SU-DHL-6 (cell line): Measurements from ENCODE around the gene GTF2IRD1.
"Not testable (repeated sequence)": the region's sequence is repeated elsewhere in the genome, so short reads cannot be mapped to it uniquely, and the experiment has no call there.

Experiments
- H2AFZ ChIP-seq: fragments of 200-600 bp; sonication (generic); 2 replicates; pipeline ENCODE4 v1.6.1; 2014; ENCODE audit warnings: low read depth, mild to moderate bottlenecking, moderate library complexity, mixed read lengths, antibody characterized with exemption, low read length; ENCODE audit not compliant: severe bottlenecking
- H3F3A ChIP-seq: fragments of 200-600 bp; shearing (Covaris generic); 2 replicates; pipeline ENCODE4 v1.6.0; 2016; ENCODE audit warnings: antibody characterized with exemption, mild to moderate bottlenecking; ENCODE audit not compliant: insufficient read depth
- H3K27ac ChIP-seq: fragments of 200-600 bp; sonication (generic); 2 replicates; pipeline ENCODE4 v1.5.1; 2016; ENCODE audit warnings: low read depth, mild to moderate bottlenecking, low read length, moderate library complexity, mixed read lengths
- H3K27me3 ChIP-seq: fragments of 200-600 bp; sonication (generic), shearing (Covaris generic); 2 replicates; pipeline ENCODE4 v1.6.0; 2014; ENCODE audit warnings: mild to moderate bottlenecking, low read length
- H3K36me3 ChIP-seq: fragments of 200-600 bp; sonication (generic); 2 replicates; pipeline ENCODE4 v1.6.1; 2014; ENCODE audit warnings: mild to moderate bottlenecking, low read length, mixed read lengths
- H3K4me2 ChIP-seq: fragments of 300-600, 200-600 bp; shearing (Covaris generic), sonication (generic); 2 replicates; pipeline ENCODE4 v1.6.0; 2014; ENCODE audit warnings: low read length, low read depth, mild to moderate bottlenecking; ENCODE audit not compliant: poor library complexity, severe bottlenecking
- H3K4me3 ChIP-seq: fragments of 200-600 bp; sonication (generic); 2 replicates; pipeline ENCODE4 v1.5.1; 2014; ENCODE audit warnings: antibody characterized with exemption, low read length, mild to moderate bottlenecking, mixed read lengths; ENCODE audit not compliant: insufficient read depth, poor library complexity, severe bottlenecking
- H3K79me2 ChIP-seq: fragments of 200-600 bp; sonication (generic); 2 replicates; pipeline ENCODE4 v1.6.1; 2014; ENCODE audit warnings: mild to moderate bottlenecking, low read length, moderate library complexity; ENCODE audit not compliant: insufficient read depth
- H3K9ac ChIP-seq: fragments of 200-600 bp; sonication (generic); 2 replicates; pipeline ENCODE4 v1.7.0; 2014; ENCODE audit warnings: mild to moderate bottlenecking, low read length
- H3K9me2 ChIP-seq: fragments of 200-600 bp; sonication (generic); replicated peaks from 2 replicates; pipeline ENCODE4 v1.6.1; 2014; ENCODE audit warnings: low read length; ENCODE audit not compliant: insufficient read depth
- H3K9me3 ChIP-seq: fragments of 200-600 bp; sonication (generic); 2 replicates; pipeline ENCODE4 v1.6.1; 2014; ENCODE audit warnings: low read length, mixed read lengths; ENCODE audit not compliant: insufficient read depth
- H4K20me1 ChIP-seq: fragments of 200-600 bp; sonication (generic); 2 replicates; pipeline ENCODE4 v1.6.1; 2014; ENCODE audit warnings: low read depth, mild to moderate bottlenecking, antibody characterized with exemption, low read length, moderate library complexity, mixed read lengths
- EZH2phosphoT487 ChIP-seq: fragments of 200-600 bp; sonication (generic), shearing (Covaris generic); conservative IDR thresholded peaks from 2 replicates; pipeline ENCODE4 v1.6.1; 2018; ENCODE audit warnings: mild to moderate bottlenecking, antibody characterized with exemption, low read length, moderate library complexity, mixed read lengths
- TF ChIP-seq, protein P1 (sequence below): fragments of 200-600 bp; sonication (generic); IDR thresholded peaks from one replicate; pipeline ENCODE4 v1.5.1; 2017; ENCODE audit warnings: antibody characterized with exemption, mild to moderate bottlenecking, low read length, moderate library complexity; ENCODE audit not compliant: insufficient read depth, poor library complexity, severe bottlenecking

The GTF2IRD1 gene

DNA sequence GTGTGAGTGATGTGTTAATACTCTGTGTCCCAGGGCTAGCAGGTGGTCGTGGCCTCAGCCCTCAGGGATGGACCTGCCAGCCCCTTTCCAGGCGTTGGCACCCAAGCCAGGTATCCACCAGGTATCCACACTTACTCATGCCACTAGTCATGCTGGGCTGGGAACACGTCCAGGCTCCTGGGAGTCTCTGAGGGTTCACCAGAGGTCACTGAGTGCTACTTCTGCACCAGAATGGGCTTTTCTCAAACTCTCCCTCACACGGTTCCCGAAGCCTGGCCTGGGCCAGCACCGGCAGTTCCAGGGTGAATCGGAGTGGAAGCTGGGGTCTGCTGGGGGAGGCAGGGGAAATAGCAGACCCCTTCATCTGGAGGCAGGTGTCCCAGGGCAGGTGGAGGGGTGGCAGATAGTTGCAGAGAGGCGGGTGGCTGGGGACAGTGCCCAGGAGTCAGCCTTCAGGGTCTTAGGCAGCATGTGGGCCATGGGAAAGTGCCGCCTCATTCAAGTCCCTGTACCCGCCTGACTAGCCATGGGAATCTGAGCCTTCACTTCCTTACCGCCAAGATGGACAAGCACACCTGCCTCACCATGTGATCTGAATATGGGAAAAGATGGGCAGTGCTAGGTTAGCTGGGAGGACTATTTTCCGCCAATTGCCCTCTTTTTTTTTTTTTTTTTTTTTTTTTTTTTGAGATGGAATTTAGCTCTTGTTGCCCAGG, 108.3 kb downstream of the GTF2IRD1 start:
- TF ChIP-seq EZH2phosphoT487, result no peak
- TF ChIP-seq, protein P1, sequence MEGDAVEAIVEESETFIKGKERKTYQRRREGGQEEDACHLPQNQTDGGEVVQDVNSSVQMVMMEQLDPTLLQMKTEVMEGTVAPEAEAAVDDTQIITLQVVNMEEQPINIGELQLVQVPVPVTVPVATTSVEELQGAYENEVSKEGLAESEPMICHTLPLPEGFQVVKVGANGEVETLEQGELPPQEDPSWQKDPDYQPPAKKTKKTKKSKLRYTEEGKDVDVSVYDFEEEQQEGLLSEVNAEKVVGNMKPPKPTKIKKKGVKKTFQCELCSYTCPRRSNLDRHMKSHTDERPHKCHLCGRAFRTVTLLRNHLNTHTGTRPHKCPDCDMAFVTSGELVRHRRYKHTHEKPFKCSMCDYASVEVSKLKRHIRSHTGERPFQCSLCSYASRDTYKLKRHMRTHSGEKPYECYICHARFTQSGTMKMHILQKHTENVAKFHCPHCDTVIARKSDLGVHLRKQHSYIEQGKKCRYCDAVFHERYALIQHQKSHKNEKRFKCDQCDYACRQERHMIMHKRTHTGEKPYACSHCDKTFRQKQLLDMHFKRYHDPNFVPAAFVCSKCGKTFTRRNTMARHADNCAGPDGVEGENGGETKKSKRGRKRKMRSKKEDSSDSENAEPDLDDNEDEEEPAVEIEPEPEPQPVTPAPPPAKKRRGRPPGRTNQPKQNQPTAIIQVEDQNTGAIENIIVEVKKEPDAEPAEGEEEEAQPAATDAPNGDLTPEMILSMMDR, result no peak
- H3K9me2 ChIP-seq, result no peaks in the 10 kb centered on the region

GRCh38 chr7:74563639-74564038, 109.9 kb downstream of the GTF2IRD1 start:
- not testable (repeated sequence) for H3K36me3 ChIP-seq, H3K9me2 ChIP-seq

More for the DNA sequence above, 108.3 kb downstream of the GTF2IRD1 start:
- Histone ChIP-seq H3K27me3 (no peaks in the 10 kb centered on the region), H3K27ac (no peak overlapping the region), H3K4me3 (no peak overlapping the region), H3F3A (no peaks in the 10 kb centered on the region), H3K9me3 (no peaks in the 10 kb centered on the region), H3K36me3 (no peaks in the 10 kb centered on the region), H3K4me2 (no peak overlapping the region), H3K79me2 (no peaks in the 10 kb centered on the region), H2AFZ (no peak overlapping the region), H3K9ac (no peak overlapping the region), H4K20me1 (no peaks in the 10 kb centered on the region)

GRCh38 chr7:74567318-74567668, 113.6 kb downstream of the GTF2IRD1 start:
- Histone ChIP-seq H2AFZ (no peak overlapping the region), H4K20me1 (no peaks in the 10 kb centered on the region), H3K4me3 (no peak overlapping the region), H3K79me2 (no peaks in the 10 kb centered on the region), H3K4me2 (no peak overlapping the region), H3K36me3 (no peaks in the 10 kb centered on the region), H3K27me3 (no peaks in the 10 kb centered on the region), H3K27ac (no peak overlapping the region), H3K9me3 (no peaks in the 10 kb centered on the region), H3F3A (peaks cover 4% of the 10 kb centered on the region; the same call in 1 of the 2 replicates), H3K9me2 (no peaks in the 10 kb centered on the region), H3K9ac (no peak overlapping the region)
- TF ChIP-seq, protein P1, result no peak
- no peak for TF ChIP-seq EZH2phosphoT487

More at GRCh38 chr7:74563639-74564038, 109.9 kb downstream of the GTF2IRD1 start:
- not testable (repeated sequence) for H3K9me3 ChIP-seq, H3K4me3 ChIP-seq, H3K27me3 ChIP-seq, H2AFZ ChIP-seq, H3K79me2 ChIP-seq, H4K20me1 ChIP-seq, H3K27ac ChIP-seq, H3F3A ChIP-seq, H3K9ac ChIP-seq, H3K4me2 ChIP-seq

- H3K9me2 ChIP-seq, result no peaks in the 10 kb centered on the region
- no peak overlapping the region for H3K27ac ChIP-seq
- no peaks in the 10 kb centered on the region for H3K36me3 ChIP-seq
- H3K4me3 ChIP-seq, result no peak overlapping the region
- H4K20me1 ChIP-seq, result no peaks in the 10 kb centered on the region
- no peak overlapping the region for H3K9ac ChIP-seq
- TF ChIP-seq, protein P1, result no peak
- no peak for TF ChIP-seq EZH2phosphoT487
- no peaks in the 10 kb centered on the region for H3K27me3 ChIP-seq
- H3K79me2 ChIP-seq, result no peaks in the 10 kb centered on the region
- no peak overlapping the region for H3K4me2 ChIP-seq
- no peaks in the 10 kb centered on the region for H3K9me3 ChIP-seq
- H3F3A ChIP-seq, result peaks cover 4% of the 10 kb centered on the region; the same call in 1 of the 2 replicates
- no peak overlapping the region for H2AFZ ChIP-seq
These were observed 115.0 kb downstream of the GTF2IRD1 start for GRCh38 chr7:74568658-74569057.
